ENCODE measurements around the gene TMEM225B.

DNA sequence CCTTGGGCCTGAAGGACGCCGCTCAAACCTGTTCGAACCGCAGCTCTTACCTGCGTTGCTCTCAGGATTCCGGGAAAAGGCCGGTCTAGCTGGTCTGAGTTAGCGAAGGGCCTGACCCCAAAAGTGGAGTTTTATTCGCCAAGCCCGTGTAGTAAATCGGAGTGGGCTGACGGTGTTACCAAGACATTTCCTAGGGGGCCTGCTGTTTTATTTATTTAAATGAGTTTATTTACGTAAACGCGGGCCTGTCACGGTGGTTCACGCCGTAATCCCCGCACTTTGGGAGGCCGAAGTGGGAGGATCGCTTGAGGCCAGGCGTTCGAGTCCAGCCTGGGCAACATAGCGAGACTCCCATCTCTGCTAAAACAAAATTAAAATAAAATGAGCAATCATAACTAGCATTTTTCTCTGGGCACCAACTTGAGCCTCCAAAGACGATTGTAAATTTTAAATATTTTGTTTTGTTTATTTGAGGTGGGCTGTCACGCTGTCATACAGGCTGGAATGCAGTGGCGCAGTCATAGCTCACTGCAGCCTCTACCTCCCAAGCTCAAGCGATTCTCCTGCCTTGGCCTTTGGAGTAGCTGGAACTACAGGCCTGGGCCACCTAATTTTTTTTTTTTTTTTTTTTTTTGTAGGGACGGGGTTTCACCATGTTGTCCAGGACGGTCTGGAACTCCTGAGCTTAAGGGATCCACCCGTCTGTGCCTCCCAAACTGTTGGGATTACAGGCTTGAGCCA lies 38.7 kb upstream of the TMEM225B start:
- TF ChIP-seq, protein P1, sequence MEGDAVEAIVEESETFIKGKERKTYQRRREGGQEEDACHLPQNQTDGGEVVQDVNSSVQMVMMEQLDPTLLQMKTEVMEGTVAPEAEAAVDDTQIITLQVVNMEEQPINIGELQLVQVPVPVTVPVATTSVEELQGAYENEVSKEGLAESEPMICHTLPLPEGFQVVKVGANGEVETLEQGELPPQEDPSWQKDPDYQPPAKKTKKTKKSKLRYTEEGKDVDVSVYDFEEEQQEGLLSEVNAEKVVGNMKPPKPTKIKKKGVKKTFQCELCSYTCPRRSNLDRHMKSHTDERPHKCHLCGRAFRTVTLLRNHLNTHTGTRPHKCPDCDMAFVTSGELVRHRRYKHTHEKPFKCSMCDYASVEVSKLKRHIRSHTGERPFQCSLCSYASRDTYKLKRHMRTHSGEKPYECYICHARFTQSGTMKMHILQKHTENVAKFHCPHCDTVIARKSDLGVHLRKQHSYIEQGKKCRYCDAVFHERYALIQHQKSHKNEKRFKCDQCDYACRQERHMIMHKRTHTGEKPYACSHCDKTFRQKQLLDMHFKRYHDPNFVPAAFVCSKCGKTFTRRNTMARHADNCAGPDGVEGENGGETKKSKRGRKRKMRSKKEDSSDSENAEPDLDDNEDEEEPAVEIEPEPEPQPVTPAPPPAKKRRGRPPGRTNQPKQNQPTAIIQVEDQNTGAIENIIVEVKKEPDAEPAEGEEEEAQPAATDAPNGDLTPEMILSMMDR (IDR thresholded peaks at IDR 0.05; ENCODE audit: low read depth, low read length, missing input control) = no peak
- TF ChIP-seq RXRA (IDR thresholded peaks at IDR 0.05) (no peak), FOXA1 (IDR thresholded peaks at IDR 0.05) (no peak), GABPA (IDR thresholded peaks at IDR 0.05 in 1 of 2, conservative IDR thresholded peaks at IDR 0.05 in 1 of 2) (no peak), FOXA2 (IDR thresholded peaks at IDR 0.05) (no peak), ATF3 (IDR thresholded peaks at IDR 0.05) (no peak), SP1 (IDR thresholded peaks at IDR 0.05) (no peak), RAD21 (IDR thresholded peaks at IDR 0.05) (no peak), HNF4A (conservative IDR thresholded peaks at IDR 0.05) (no peak)
